Peyer's patch (tissue), 4 donors: ENCODE measurements around the gene POLR1D.

Experiments used
- CTCF ChIP-seq, 6 experiments: fragments of 450-650 bp in 4 of 6; fragments of 200-600 bp in 2 of 6; sonication (generic) in 1 of 6; IDR thresholded peaks; one replicate each; pipeline ENCODE4 v1.5.1; 2017 to 2019; ENCODE audit warnings: antibody characterized with exemption in 6 of 6, mild to moderate bottlenecking in 3 of 6, moderate library complexity in 1 of 6
- POLR2A ChIP-seq, 2 donors: fragments of 450-650 bp; IDR thresholded peaks; one replicate each; pipeline ENCODE4 v1.5.1; 2017; ENCODE audit warnings: antibody characterized with exemption in 2 of 2, mild to moderate bottlenecking in 2 of 2, moderate library complexity in 2 of 2

GRCh38 chr13:27627380-27627779 lies 5.7 kb downstream of the POLR1D start:
- TF ChIP-seq CTCF (IDR thresholded peaks at IDR 0.05) (no peak), POLR2A (IDR thresholded peaks at IDR 0.05) (no peak)
